Thyroid gland (tissue), 4 donors: Measurements from ENCODE around the gene PTBP1.

Source experiments
- POLR2A ChIP-seq, 2 donors: fragments of 450-650 bp; IDR thresholded peaks; one replicate each; pipeline ENCODE4 v1.6.1; 2017; ENCODE audit warnings: antibody characterized with exemption in 2 of 2, mild to moderate bottlenecking in 2 of 2, moderate library complexity in 1 of 2
- TF ChIP-seq, protein P1 (sequence below), 6 experiments: fragments of 200-600 bp in 3 of 6; fragments of 450-650 bp in 3 of 6; sonication (generic) in 3 of 6; IDR thresholded peaks; one replicate each; pipeline ENCODE4 v1.5.1; 2016 to 2019; ENCODE audit warnings: antibody characterized with exemption in 6 of 6, mild to moderate bottlenecking in 2 of 6, inconsistent platforms in 1 of 6, moderate library complexity in 1 of 6

GRCh38 chr19:803099-803561, 5.9 kb downstream of the PTBP1 start:
- TF ChIP-seq, protein P1, sequence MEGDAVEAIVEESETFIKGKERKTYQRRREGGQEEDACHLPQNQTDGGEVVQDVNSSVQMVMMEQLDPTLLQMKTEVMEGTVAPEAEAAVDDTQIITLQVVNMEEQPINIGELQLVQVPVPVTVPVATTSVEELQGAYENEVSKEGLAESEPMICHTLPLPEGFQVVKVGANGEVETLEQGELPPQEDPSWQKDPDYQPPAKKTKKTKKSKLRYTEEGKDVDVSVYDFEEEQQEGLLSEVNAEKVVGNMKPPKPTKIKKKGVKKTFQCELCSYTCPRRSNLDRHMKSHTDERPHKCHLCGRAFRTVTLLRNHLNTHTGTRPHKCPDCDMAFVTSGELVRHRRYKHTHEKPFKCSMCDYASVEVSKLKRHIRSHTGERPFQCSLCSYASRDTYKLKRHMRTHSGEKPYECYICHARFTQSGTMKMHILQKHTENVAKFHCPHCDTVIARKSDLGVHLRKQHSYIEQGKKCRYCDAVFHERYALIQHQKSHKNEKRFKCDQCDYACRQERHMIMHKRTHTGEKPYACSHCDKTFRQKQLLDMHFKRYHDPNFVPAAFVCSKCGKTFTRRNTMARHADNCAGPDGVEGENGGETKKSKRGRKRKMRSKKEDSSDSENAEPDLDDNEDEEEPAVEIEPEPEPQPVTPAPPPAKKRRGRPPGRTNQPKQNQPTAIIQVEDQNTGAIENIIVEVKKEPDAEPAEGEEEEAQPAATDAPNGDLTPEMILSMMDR (IDR thresholded peaks at IDR 0.05): no peak
- TF ChIP-seq POLR2A (IDR thresholded peaks at IDR 0.05): no peak
